ENCODE data around the gene PTOV1. TPM values are rescaled to one million over a fixed set of nuclear protein-coding genes. Genes with fewer than 3 reads are reported as not detected.

Gene PTOV1
- total RNA-seq, 3 donors from 2014 or later: 92.8 to 171 (median 107) TPM

GRCh38 chr19:49881672-49882394 lies 30.9 kb downstream of the PTOV1 start:
- Histone ChIP-seq H3K4me1 (ENCODE audit: low read depth) (peaks cover 10% of the 10 kb centered on the region), H3K4me3 (no peak overlapping the region), H3K36me3 (ENCODE audit: low read depth) (peaks cover 10% of the 10 kb centered on the region), H3K9me3 (no peaks in the 10 kb centered on the region)
- intact Hi-C loops (cut with DNase I, micrococcal nuclease): no loop called here
- ATAC-seq (no peak), DNase-seq (no peak)
- TF ChIP-seq CTCF (IDR thresholded peaks at IDR 0.05): no peak

- no peak for TF ChIP-seq CTCF (IDR thresholded peaks at IDR 0.05)
- peaks cover 5% of the 10 kb centered on the region for H3K36me3 ChIP-seq (ENCODE audit: low read depth)
- H3K4me3 ChIP-seq: no peak overlapping the region
- DNase-seq: no peak
- H3K9me3 ChIP-seq: no peaks in the 10 kb centered on the region
- intact Hi-C loops (cut with DNase I, micrococcal nuclease): no loop called here
- no peak for ATAC-seq
- H3K4me1 ChIP-seq (ENCODE audit: low read depth): peaks cover 10% of the 10 kb centered on the region
Measured at GRCh38 chr19:49882643-49883042, 31.7 kb downstream of the PTOV1 start.

- peaks cover 5% of the 10 kb centered on the region for H3K36me3 ChIP-seq (ENCODE audit: low read depth)
- no peak overlapping the region for H3K4me3 ChIP-seq
- DNase-seq (no peak), ATAC-seq (no peak)
- no peaks in the 10 kb centered on the region for H3K9me3 ChIP-seq
- peaks cover 8% of the 10 kb centered on the region for H3K4me1 ChIP-seq (ENCODE audit: low read depth)
- intact Hi-C loops (cut with DNase I, micrococcal nuclease): no loop called here
- no peak for TF ChIP-seq CTCF (IDR thresholded peaks at IDR 0.05)
Measured at GRCh38 chr19:49883094-49883493, 32.1 kb downstream of the PTOV1 start.

- intact Hi-C loops (cut with DNase I, micrococcal nuclease): no loop called here
- TF ChIP-seq CTCF (IDR thresholded peaks at IDR 0.05): no peak
- DNase-seq (no peak), ATAC-seq (no peak)
- Histone ChIP-seq H3K4me1 (ENCODE audit: low read depth) (no peaks in the 10 kb centered on the region), H3K9me3 (no peaks in the 10 kb centered on the region), H3K4me3 (no peak overlapping the region), H3K36me3 (ENCODE audit: low read depth) (peaks cover 5% of the 10 kb centered on the region)
Measured at GRCh38 chr19:49884109-49884508, 33.1 kb downstream of the PTOV1 start.

GRCh38 chr19:49884760-49885159 lies 33.8 kb downstream of the PTOV1 start:
- TF ChIP-seq CTCF (IDR thresholded peaks at IDR 0.05): no peak
- Histone ChIP-seq H3K4me1 (ENCODE audit: low read depth) (peaks cover 1% of the 10 kb centered on the region), H3K36me3 (ENCODE audit: low read depth) (peaks cover 5% of the 10 kb centered on the region), H3K9me3 (no peaks in the 10 kb centered on the region), H3K4me3 (no peak overlapping the region)
- intact Hi-C loops (cut with DNase I, micrococcal nuclease): no loop called here
- ATAC-seq: no peak
- no peak for DNase-seq

All from mucosa of descending colon (tissue), 3 donors.